ENCODE data around the gene APP. TPM values are rescaled to one million over a fixed set of nuclear protein-coding genes. Genes with fewer than 3 reads are reported as not detected.
"Not testable (repeated sequence)": the region's sequence is repeated elsewhere in the genome, so short reads cannot be mapped to it uniquely, and the experiment has no call there.

The APP gene
- total RNA-seq, 1 donor from 2014 or later: 358 TPM

DNA sequence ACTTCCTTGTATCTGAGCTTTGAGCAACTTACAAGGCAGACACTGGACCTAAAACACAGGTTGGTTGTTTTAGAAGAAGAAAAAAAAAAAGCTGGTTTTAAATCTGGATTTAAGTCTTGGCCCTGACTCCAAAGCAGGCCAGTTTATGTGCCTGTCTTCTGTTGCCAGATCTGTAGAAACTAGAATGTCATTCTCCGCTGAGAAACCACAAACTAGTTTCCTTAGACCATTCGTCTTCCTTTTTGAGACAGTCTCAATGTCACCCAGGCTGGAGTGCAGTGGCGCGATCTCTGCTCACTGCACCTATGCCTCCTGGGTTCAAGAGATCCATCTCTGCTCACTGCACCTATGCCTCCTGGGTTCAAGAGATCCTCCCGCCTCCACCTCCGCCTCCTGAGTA lies 33.9 kb downstream of the APP start:
- ATAC-seq: no peak
- no peak overlapping the region for H3K27ac ChIP-seq
- intact Hi-C loops (cut with DNase I): no loop called here
- no peak for DNase-seq
- no peaks in the 10 kb centered on the region for H3K36me3 ChIP-seq
- no peak overlapping the region for H3K4me3 ChIP-seq
- no peaks in the 10 kb centered on the region for H3K9me3 ChIP-seq
- TF ChIP-seq, protein P1, sequence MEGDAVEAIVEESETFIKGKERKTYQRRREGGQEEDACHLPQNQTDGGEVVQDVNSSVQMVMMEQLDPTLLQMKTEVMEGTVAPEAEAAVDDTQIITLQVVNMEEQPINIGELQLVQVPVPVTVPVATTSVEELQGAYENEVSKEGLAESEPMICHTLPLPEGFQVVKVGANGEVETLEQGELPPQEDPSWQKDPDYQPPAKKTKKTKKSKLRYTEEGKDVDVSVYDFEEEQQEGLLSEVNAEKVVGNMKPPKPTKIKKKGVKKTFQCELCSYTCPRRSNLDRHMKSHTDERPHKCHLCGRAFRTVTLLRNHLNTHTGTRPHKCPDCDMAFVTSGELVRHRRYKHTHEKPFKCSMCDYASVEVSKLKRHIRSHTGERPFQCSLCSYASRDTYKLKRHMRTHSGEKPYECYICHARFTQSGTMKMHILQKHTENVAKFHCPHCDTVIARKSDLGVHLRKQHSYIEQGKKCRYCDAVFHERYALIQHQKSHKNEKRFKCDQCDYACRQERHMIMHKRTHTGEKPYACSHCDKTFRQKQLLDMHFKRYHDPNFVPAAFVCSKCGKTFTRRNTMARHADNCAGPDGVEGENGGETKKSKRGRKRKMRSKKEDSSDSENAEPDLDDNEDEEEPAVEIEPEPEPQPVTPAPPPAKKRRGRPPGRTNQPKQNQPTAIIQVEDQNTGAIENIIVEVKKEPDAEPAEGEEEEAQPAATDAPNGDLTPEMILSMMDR (IDR thresholded peaks at IDR 0.05): no peak
- no peaks in the 10 kb centered on the region for H3K27me3 ChIP-seq (ENCODE audit: low read depth)
- peaks cover 18% of the 10 kb centered on the region for H3K4me1 ChIP-seq

DNA sequence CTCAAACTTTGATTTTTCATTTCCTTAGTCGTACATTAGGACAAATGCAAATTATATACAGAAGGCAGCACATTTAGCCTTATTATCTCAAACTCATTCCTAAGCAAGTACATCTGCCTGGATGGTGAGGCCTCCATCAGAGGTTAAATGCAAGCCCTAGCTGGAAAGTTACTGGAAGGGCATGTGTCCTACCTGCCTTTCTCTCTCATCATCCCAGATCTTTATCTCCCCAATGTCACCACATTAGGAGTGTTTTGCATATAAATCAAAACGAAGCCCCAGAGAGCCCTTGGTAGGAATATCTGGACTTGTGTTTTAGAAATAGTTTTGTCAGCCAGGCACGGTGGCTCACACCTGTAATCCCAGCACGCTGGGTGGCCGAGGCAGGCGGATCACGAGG lies 35.0 kb downstream of the APP start:
- TF ChIP-seq, protein P1 (IDR thresholded peaks at IDR 0.05): no peak
- Histone ChIP-seq H3K27ac (no peak overlapping the region), H3K9me3 (no peaks in the 10 kb centered on the region), H3K36me3 (no peaks in the 10 kb centered on the region), H3K4me3 (no peak overlapping the region), H3K27me3 (ENCODE audit: low read depth) (no peaks in the 10 kb centered on the region), H3K4me1 (peaks cover 12% of the 10 kb centered on the region)
- ATAC-seq (no peak), DNase-seq (no peak)
- intact Hi-C loops (cut with DNase I): no loop called here

DNA sequence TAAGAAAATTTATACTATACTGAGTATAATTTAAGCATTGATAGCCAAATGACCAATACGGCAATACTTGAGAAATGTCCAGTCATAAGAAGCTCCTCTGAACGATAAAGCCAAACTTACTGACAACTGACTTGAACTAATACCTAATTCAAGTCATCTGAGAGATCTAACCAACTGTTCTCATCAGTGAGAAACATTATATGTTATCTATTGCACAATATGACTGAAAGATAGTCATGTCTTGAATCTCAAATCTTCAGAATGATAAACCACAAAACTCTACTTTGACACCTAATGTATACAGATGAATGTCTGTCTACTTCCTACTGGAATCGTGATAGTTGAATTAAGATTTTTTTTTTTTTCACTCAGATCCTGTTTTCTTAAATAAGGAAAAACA lies 39.0 kb downstream of the APP start:
- ATAC-seq: no peak

DNA sequence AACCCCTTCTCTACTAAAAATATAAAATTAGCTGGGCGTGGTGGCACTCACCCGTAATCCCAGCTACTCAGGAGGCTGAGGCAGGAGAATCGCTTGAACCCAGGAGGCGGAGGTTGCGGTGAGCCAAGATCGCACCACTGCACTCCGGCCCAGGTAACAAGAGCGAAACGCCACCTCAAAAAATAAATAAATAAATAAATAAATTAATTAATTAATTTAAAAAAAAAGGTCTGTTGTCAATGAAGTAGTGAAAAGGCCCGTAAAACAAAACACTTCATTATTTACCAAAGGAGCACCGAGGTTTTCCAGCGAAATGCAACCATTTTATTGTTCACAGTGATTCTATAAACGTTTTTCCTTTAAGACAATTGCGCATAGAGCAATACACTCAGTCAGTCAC lies 39.5 kb downstream of the APP start:
- intact Hi-C loops (cut with DNase I); H3K27me3 ChIP-seq (ENCODE audit: low read depth): not testable (repeated sequence)

More for the DNA sequence above, 39.0 kb downstream of the APP start:
- no peak overlapping the region for H3K4me3 ChIP-seq
- intact Hi-C loops (cut with DNase I): no loop called here
- DNase-seq: no peak
- H3K27me3 ChIP-seq (ENCODE audit: low read depth): no peaks in the 10 kb centered on the region
- TF ChIP-seq, protein P1 (IDR thresholded peaks at IDR 0.05): no peak
- H3K27ac ChIP-seq: no peak overlapping the region
- no peaks in the 10 kb centered on the region for H3K36me3 ChIP-seq
- no peaks in the 10 kb centered on the region for H3K9me3 ChIP-seq
- H3K4me1 ChIP-seq: peaks cover 13% of the 10 kb centered on the region

DNA sequence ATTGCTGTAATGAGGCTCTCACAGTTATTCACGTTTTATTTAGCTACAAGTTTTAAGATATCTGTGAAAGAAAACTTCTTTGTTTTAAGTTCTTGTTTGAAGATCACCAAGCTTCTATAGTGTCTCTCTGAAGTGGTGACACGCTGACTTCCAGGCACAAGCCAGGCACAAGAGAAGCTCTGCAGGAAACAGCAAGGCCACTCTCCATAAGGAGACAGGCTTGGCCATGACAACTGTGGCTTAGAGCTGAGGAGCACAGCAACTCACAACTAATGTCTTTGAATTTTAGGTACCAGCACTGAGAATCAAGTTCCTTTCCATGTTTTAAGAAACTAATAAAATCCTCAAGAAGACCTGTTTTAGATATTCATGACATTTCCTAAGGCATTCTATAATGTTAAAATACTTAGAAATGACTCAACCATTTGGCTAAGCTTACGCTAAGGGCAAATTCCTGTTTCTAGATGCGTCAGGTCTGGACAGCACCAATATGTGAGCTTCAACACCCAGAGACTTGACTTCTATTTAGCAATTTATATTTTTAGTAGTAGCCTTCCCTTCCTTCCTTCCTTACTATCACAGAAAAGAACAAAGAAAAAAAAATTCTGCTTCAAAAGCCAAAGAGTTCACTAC lies 40.2 kb downstream of the APP start:
- Histone ChIP-seq H3K36me3 (no peaks in the 10 kb centered on the region), H3K27ac (no peak overlapping the region), H3K27me3 (ENCODE audit: low read depth) (no peaks in the 10 kb centered on the region), H3K9me3 (no peaks in the 10 kb centered on the region), H3K4me3 (no peak overlapping the region), H3K4me1 (peaks cover 20% of the 10 kb centered on the region)
- intact Hi-C loops (cut with DNase I): no loop called here
- ATAC-seq (no peak), DNase-seq (no peak)
- TF ChIP-seq, protein P1 (IDR thresholded peaks at IDR 0.05): no peak

More for the DNA sequence above, 39.5 kb downstream of the APP start:
- not testable (repeated sequence) for DNase-seq, H3K27ac ChIP-seq, H3K36me3 ChIP-seq, H3K4me3 ChIP-seq, ATAC-seq, H3K9me3 ChIP-seq
- peaks cover 16% of the 10 kb centered on the region for H3K4me1 ChIP-seq

DNA sequence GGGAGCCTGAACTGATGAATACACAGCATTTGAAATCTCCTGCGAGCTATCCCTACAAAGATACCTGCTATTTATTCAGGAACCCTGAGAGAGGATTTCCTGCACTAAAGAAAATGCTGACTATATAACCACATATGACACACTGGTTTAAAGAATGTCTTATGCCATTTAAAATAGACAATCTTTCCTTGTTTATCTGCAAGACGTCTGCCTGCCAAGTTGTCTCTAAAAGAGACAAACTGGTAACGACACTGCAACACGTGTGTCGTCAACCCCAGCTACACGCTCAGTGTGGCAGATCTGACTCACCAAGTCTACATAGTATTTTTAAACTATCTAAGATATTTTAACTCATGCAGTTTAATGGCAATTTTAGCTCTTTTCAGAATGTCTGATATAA lies 42.7 kb downstream of the APP start:
- intact Hi-C loops (cut with DNase I): no loop called here
- DNase-seq (no peak), ATAC-seq (no peak)
- TF ChIP-seq, protein P1 (IDR thresholded peaks at IDR 0.05): no peak
- peaks cover 37% of the 10 kb centered on the region for H3K4me1 ChIP-seq
- H3K9me3 ChIP-seq: no peaks in the 10 kb centered on the region
- no peak overlapping the region for H3K27ac ChIP-seq
- H3K36me3 ChIP-seq: no peaks in the 10 kb centered on the region
- no peaks in the 10 kb centered on the region for H3K27me3 ChIP-seq (ENCODE audit: low read depth)
- H3K4me3 ChIP-seq: no peak overlapping the region
